H1 (cell line): Measurements from ENCODE around the gene KIF25. TPM values are rescaled to one million over a fixed set of nuclear protein-coding genes. Genes with fewer than 3 reads are reported as not detected.

Source experiments
- CTCF ChIA-PET: fragments of 300-600 bp; sonication (Branson Sonifier 250); formaldehyde crosslinking; loops from one replicate; lab custom pipeline; 2021; ENCODE audit not compliant: partially characterized antibody; lab: Charles Lee
- POLR2A ChIA-PET: fragments of 300-600 bp; sonication (Branson Sonifier 250); formaldehyde crosslinking; loops from one replicate; lab custom pipeline; 2021; ENCODE audit warnings: inconsistent platforms; ENCODE audit not compliant: partially characterized antibody; lab: Charles Lee
- DNase-seq, 2 experiments: peaks; one replicate each; pipeline versions ENCODE4 v3.0.0 to v3.0.0-alpha.2; 2010 to 2022; ENCODE audit warnings: low spot score in 2 of 2, low read depth in 1 of 2, mixed read lengths in 1 of 2
- FAIRE-seq: peaks from 2 replicates; lab custom pipeline; 2011; peaks lifted over from hg19 to GRCh38; lab: Jason Lieb, UNC
- H2AFZ ChIP-seq: 2 replicates; pipeline ENCODE4 v1.8.1; 2012; ENCODE audit warnings: low read length, inconsistent platforms
- H2AK5ac ChIP-seq: 2 replicates; pipeline ENCODE4 v1.6.1; 2013; ENCODE audit warnings: low read depth, low read length
- H2BK120ac ChIP-seq: replicated peaks from 2 replicates; pipeline ENCODE3; 2013; ENCODE audit warnings: low read depth, low read length, inconsistent platforms
- H2BK12ac ChIP-seq: 2 replicates; pipeline ENCODE4 v1.6.1; 2013; ENCODE audit warnings: low read depth, low read length
- H2BK15ac ChIP-seq: 2 replicates; pipeline ENCODE4 v1.6.1; 2013; ENCODE audit warnings: low read length
- H2BK20ac ChIP-seq: 2 replicates; pipeline ENCODE4 v1.6.1; 2013; ENCODE audit warnings: low read length
- H2BK5ac ChIP-seq: 2 replicates; pipeline ENCODE4 v1.6.1; 2013; ENCODE audit warnings: low read depth, low read length
- H3K14ac ChIP-seq: 2 replicates; pipeline ENCODE4 v1.6.1; 2013; ENCODE audit warnings: inconsistent platforms; ENCODE audit not compliant: insufficient read length
- H3K18ac ChIP-seq: 2 replicates; pipeline ENCODE4 v1.6.1; 2013; ENCODE audit warnings: low read length; ENCODE audit errors: extremely low read depth
- H3K23ac ChIP-seq: 2 replicates; pipeline ENCODE4 v1.6.1; 2013; ENCODE audit warnings: inconsistent platforms; ENCODE audit not compliant: insufficient read length
- H3K23me2 ChIP-seq: 2 replicates; pipeline ENCODE4 v1.6.1; 2013; ENCODE audit warnings: low read depth, low read length
- H3K27ac ChIP-seq: 2 replicates; pipeline ENCODE4 v1.6.1; 2011; ENCODE audit warnings: low read depth, low read length, inconsistent platforms
- H3K27me3 ChIP-seq, 4 experiments: replicated peaks in 1 of 4; 1 replicate in 1 of 4; 2 replicates in 3 of 4; pipeline versions ENCODE4 v1.6.1 to v1.8.1; 2011 to 2013; ENCODE audit warnings: low read length in 3 of 4, mild to moderate bottlenecking in 3 of 4, inconsistent platforms in 2 of 4, mixed read lengths in 2 of 4, moderate library complexity in 1 of 4; ENCODE audit not compliant: control insufficient read depth in 3 of 4, insufficient read depth in 3 of 4; ENCODE audit errors: extremely low read depth in 1 of 4
- H3K36me3 ChIP-seq, 4 experiments: 2 replicates each; pipeline versions ENCODE4 v1.6.1 to v1.8.1; 2011 to 2013; ENCODE audit warnings: mild to moderate bottlenecking in 4 of 4, low read length in 3 of 4, moderate library complexity in 2 of 4, control low read depth in 1 of 4, inconsistent platforms in 1 of 4; ENCODE audit not compliant: insufficient read depth in 4 of 4, control insufficient read depth in 2 of 4
- H3K4ac ChIP-seq: replicated peaks from 2 replicates; pipeline ENCODE3; 2013; ENCODE audit warnings: low read length, low read depth, mixed read lengths, inconsistent platforms; ENCODE audit not compliant: insufficient read length
- H3K4me1 ChIP-seq, 4 experiments: replicated peaks in 1 of 4; 1 replicate in 1 of 4; 2 replicates in 3 of 4; pipeline versions ENCODE4 v1.6.1 to v1.8.1; 2011 to 2013; ENCODE audit warnings: low read length in 3 of 4, inconsistent platforms in 2 of 4, mixed read lengths in 1 of 4; ENCODE audit not compliant: insufficient read depth in 4 of 4, control insufficient read depth in 3 of 4
- H3K4me2 ChIP-seq, 2 experiments: 2 replicates each; pipeline versions ENCODE4 v1.6.1 to v1.8.1; 2011 to 2013; ENCODE audit warnings: low read depth in 2 of 2, low read length in 2 of 2, control low read depth in 1 of 2, inconsistent platforms in 1 of 2, mild to moderate bottlenecking in 1 of 2; ENCODE audit not compliant: insufficient read depth in 1 of 2
- H3K4me3 ChIP-seq, 4 experiments: fragments of 200-600, 300-600 bp in 1 of 4; sonication (generic), shearing (Covaris generic), sonication (Bioruptor Twin) in 1 of 4; 2 replicates each; pipeline versions ENCODE4 v1.5.1 to v1.8.1; 2011 to 2016; ENCODE audit warnings: low read length in 4 of 4, low read depth in 3 of 4, control low read depth in 2 of 4, inconsistent platforms in 2 of 4, mild to moderate bottlenecking in 2 of 4, mixed read lengths in 1 of 4, moderate library complexity in 1 of 4; ENCODE audit not compliant: insufficient read depth in 2 of 4; ENCODE audit errors: extremely low read depth in 1 of 4
- H3K56ac ChIP-seq: replicated peaks from 2 replicates; pipeline ENCODE3; 2013; ENCODE audit warnings: low read depth, mild to moderate bottlenecking, mixed read lengths, low read length, inconsistent platforms; ENCODE audit not compliant: insufficient read length
- H3K79me1 ChIP-seq: 2 replicates; pipeline ENCODE4 v1.6.1; 2013; ENCODE audit warnings: low read depth, low read length, control low read depth
- H3K79me2 ChIP-seq, 2 experiments: 2 replicates each; pipeline versions ENCODE4 v1.6.1 to v1.8.1; 2012 to 2013; ENCODE audit warnings: low read length in 2 of 2, mild to moderate bottlenecking in 2 of 2, inconsistent platforms in 1 of 2; ENCODE audit not compliant: insufficient read depth in 2 of 2, control insufficient read depth in 1 of 2
- H3K9ac ChIP-seq, 4 experiments: replicated peaks in 1 of 4; 1 replicate in 1 of 4; 2 replicates in 3 of 4; pipeline versions ENCODE4 v1.6.1 to v1.8.1; 2011 to 2013; ENCODE audit warnings: low read depth in 3 of 4, low read length in 3 of 4, control low read depth in 2 of 4, mild to moderate bottlenecking in 2 of 4, moderate library complexity in 2 of 4, inconsistent platforms in 1 of 4; ENCODE audit errors: extremely low read depth in 1 of 4
- H3K9me3 ChIP-seq, 2 experiments: 2 replicates each; pipeline versions ENCODE4 v1.6.1 to v1.8.1; 2012 to 2013; ENCODE audit warnings: mild to moderate bottlenecking in 2 of 2, moderate library complexity in 2 of 2, control low read depth in 1 of 2, inconsistent platforms in 1 of 2, low read depth in 1 of 2, low read length in 1 of 2, mixed read lengths in 1 of 2; ENCODE audit not compliant: insufficient read depth in 2 of 2
- H4K20me1 ChIP-seq, 2 experiments: replicated peaks in 1 of 2; 2 replicates each; pipeline versions ENCODE3 to v1.8.1; 2011 to 2013; ENCODE audit warnings: inconsistent platforms in 2 of 2, low read length in 2 of 2, mild to moderate bottlenecking in 1 of 2; ENCODE audit not compliant: insufficient read depth in 2 of 2, control insufficient read depth in 1 of 2
- H4K5ac ChIP-seq: 2 replicates; pipeline ENCODE4 v1.6.1; 2013; ENCODE audit warnings: low read length, low read depth, mixed read lengths, inconsistent platforms; ENCODE audit not compliant: insufficient read length
- H4K8ac ChIP-seq: 2 replicates; pipeline ENCODE4 v1.8.0; 2013; ENCODE audit warnings: mild to moderate bottlenecking, moderate library complexity, low read length, inconsistent platforms; ENCODE audit not compliant: insufficient read depth; ENCODE audit errors: extremely low read depth
- H4K91ac ChIP-seq: replicated peaks from 2 replicates; pipeline ENCODE3; 2013; ENCODE audit warnings: low read length, mixed read lengths, inconsistent platforms; ENCODE audit not compliant: insufficient read length
- WGBS, 2 experiments: shearing (Covaris generic) in 1 of 2; methylation state at CpG; one replicate each; pipeline versions ENCODE4 v1.1.6 to v1.1.7; 2013 to 2015; ENCODE audit warnings: low lambda C conversion rate in 2 of 2, mixed read lengths in 2 of 2, inconsistent platforms in 1 of 2, low coverage in 1 of 2, missing lambda C conversion rate in 1 of 2; ENCODE audit not compliant: insufficient replicate concordance in 2 of 2, insufficient coverage in 1 of 2, insufficient read length in 1 of 2; ENCODE audit errors: extremely low coverage in 1 of 2, missing lambda C conversion rate in 1 of 2; 5-methylcytosine and 5-hydroxymethylcytosine counted together
- polyA plus RNA-seq, 7 experiments: library from polyadenylated mRNA; depleted of rRNA in 3 of 7; stranded (reverse) in 5 of 7; unstranded in 2 of 7; fragments of >200 nt in 5 of 7; fragments of 200-250 nt in 2 of 7; gene quantifications; 1 replicate in 5 of 7; 2 replicates in 1 of 7; 4 replicates in 1 of 7; pipeline versions ENCODE4 v1.2.1 to v1.2.3, GENCODE V29; 2011 to 2013; ENCODE audit warnings: missing spikeins in 2 of 7, mixed read lengths in 2 of 7
- total RNA-seq: library from RNA; stranded (reverse); fragmentation: NEBNext Ultra II Directional; extraction: Animal tissue kit (Norgen Biotek cat#: 25700); gene quantifications from 2 replicates; pipeline ENCODE4 v1.2.1, GENCODE V29; 2021

KIF25 gene
- total and polyA plus RNA-seq, 2 of the 8 experiments (the other 6 are each of a cell fraction or from before 2014, with no cell fraction given), result 1.5 to 2.0 TPM

DNA sequence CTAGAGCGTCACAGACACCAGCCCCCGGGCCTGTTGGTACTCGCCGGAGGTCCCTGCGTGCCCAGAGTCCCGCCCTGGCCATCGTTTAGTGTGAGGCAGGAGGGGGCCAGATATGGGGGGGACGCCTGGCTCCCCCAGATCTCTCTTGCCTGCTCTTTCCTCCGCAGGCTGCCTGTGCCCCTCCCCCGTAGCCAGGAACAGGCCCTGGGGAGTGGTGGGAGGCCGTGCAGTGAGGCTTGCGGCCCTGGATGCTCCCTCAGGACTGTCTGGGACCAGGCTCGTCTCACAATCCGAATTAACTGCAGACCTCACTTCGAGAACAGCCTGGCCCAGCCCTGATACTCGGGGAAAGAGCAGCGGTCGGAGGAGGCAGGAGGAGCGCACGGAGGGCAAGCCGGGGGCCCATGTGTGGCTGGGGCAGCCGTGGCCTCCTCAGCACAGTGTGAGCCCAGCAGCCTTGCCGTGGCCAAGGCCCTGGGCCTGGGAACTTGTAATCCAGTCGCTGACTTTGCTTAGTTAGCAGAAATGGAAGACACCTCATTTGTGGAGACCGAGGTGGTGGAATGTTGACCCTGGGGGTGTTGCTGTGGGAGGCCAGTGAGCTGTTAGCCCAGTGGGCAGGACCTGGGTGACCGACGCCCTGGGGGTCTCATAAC lies 52.9 kb downstream of the KIF25 start:
- Histone ChIP-seq H2AK5ac (no peak overlapping the region), H2BK15ac (no peak overlapping the region), H2BK120ac (no peak overlapping the region), H3K9me3 (no peaks in the 10 kb centered on the region), H3K23ac (no peak overlapping the region), H3K14ac (no peak overlapping the region), H3K9ac (no peak overlapping the region), H4K91ac (peak overlapping the region; percentile 61), H3K27ac (no peak overlapping the region), H3K36me3 (no peaks in the 10 kb centered on the region; a peak in 1 of 8 replicates), H3K56ac (no peak overlapping the region), H4K20me1 (no peaks in the 10 kb centered on the region), H3K4me2 (no peak overlapping the region), H3K4me1 (no peaks in the 10 kb centered on the region; a peak in 3 of 7 replicates), H2BK20ac (no peak overlapping the region), H2BK5ac (no peak overlapping the region), H4K5ac (no peak overlapping the region), H3K27me3 (no peaks in the 10 kb centered on the region; a peak in 1 of 7 replicates), H3K79me1 (no peaks in the 10 kb centered on the region), H3K4me3 (no peak overlapping the region), H3K79me2 (no peaks in the 10 kb centered on the region), H3K4ac (no peak overlapping the region), H3K23me2 (no peaks in the 10 kb centered on the region), H4K8ac (peak overlapping the region; percentile 59; the same call in 1 of the 2 replicates), H2AFZ (no peak overlapping the region), H2BK12ac (0 out of 2 replicates have a peak overlapping the region, but pooled peaks have one; percentile 43), H3K18ac (no peak overlapping the region)
- WGBS, 2 experiments, result 83% methylated on average over 23 of the region's 27 CpGs; no CpG with 5 or more reads in 1 of the 2 experiments
- ChIA-PET CTCF (interaction anchor here (0.7 to 1.2 kb wide), 5 partner anchors 10 to 114 kb away, joined by 3 to 6 read pairs (median 3); no protein-coding TSS in a partner anchor), POLR2A (no interaction called here)
- FAIRE-seq (no peak), DNase-seq (no peak)
